NCI-H69 (cell line): ENCODE measurements around the gene GYG1.
"Not testable (repeated sequence)": the region's sequence is repeated elsewhere in the genome, so short reads cannot be mapped to it uniquely, and the experiment has no call there.

Experiments used
- DNase-seq: peaks from one replicate; lab custom pipeline; 2025; lab: John Stamatoyannopoulos, UW

GYG1 gene

GRCh38 chr3:148987551-148987950 lies 3.8 kb upstream of the GYG1 start:
- not testable (repeated sequence) for DNase-seq

DNA sequence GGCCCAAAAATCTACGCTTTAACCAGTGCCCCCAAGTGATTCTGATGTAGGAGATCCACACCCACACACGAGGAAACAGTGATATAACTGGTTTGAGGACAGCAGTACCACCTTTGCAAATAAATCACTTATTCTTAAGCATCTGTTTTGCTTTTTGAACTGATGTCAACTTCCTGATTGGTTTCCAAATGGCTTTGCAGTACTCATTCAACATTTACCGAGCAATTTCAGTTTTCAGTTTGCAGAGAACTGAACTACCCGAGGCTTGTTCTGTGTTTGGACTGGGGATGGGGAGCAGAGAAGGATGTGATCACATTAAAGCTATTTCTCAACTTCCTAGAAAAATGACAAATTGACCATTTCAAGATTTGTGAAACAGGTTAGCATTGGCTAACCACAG lies 1.1 kb upstream of the GYG1 start:
- DNase-seq: no peak

DNA sequence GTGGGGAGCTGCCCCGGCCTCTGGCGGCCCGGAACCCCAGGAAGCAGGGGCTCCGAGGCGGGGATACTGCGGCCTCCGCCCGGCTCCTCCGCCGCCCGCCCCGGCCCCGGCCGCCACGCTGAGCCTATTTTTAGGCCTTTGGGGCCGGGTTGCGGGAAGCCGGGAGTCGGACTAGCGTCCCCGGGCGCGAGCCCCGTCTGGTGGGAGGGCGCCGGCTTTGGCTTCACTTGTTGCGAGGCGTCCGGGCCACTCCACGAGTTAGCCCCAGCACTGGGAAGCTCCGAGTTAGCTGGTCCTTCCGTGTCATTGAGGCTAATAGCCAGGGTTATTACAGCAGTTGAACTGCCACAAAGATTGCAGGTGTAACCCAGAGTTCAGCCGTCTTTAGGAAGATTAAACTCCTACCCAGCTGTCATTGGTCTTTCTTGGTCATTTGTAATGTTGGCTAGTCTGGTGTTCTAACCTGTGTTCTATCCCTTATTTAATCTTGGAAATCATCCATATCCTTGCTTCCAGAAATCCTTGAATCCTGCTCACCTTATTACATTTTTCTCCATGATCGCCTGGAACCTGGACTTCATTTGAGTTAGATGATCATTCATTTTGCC lies 791 bp downstream of the GYG1 start:
- peak; percentile 28 for DNase-seq

DNA sequence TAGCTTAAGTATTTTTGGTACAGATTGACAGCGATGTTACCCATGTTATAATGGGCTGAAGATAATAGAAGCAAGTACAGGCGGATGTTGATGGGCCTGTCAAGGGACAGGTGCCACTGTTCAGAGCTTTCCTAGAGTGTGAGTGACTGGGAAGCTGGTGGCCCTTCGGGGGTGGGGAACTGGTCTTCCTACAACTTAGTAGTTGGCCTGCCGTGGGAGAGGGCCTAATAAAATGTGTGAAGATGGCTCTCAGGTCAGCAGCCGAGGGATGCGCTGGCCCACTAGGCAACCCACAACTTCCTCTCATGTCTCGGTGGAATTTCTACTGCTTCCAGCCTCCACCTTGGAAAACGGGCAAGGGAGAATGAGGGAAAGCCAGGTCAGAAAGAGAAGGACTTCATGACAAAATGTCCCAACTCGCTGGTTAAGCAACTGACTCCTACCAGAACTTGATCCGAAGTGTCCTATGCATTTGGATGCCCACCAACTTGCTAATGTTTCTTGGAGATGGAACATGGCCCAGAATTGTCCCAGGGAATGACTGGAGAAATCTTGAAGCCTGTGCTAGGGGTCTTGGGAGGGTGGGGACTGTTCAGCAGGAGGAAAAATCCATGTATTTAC lies 1.4 kb downstream of the GYG1 start:
- no peak for DNase-seq

DNA sequence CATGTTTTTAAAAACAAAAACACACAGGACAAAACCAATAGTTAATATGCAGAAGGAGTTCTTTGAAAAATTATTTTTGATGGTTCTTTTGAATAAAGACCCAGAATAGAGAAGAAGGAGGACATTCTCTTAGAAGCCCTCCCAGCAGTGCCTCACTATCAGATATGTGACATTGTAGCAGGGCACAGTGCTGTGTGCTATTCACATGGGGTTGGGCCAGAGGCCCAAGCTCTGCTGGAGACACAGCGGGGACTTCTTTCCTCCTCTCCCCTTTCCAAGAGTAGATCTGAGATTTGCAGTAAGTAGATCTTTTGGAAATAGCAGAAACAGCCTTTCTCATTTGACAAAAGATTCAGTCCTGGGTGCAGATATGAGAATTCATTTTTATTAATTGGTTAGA lies 6.3 kb downstream of the GYG1 start:
- DNase-seq: no peak

GRCh38 chr3:148998297-148998696 lies 7.0 kb downstream of the GYG1 start:
- no peak for DNase-seq

DNA sequence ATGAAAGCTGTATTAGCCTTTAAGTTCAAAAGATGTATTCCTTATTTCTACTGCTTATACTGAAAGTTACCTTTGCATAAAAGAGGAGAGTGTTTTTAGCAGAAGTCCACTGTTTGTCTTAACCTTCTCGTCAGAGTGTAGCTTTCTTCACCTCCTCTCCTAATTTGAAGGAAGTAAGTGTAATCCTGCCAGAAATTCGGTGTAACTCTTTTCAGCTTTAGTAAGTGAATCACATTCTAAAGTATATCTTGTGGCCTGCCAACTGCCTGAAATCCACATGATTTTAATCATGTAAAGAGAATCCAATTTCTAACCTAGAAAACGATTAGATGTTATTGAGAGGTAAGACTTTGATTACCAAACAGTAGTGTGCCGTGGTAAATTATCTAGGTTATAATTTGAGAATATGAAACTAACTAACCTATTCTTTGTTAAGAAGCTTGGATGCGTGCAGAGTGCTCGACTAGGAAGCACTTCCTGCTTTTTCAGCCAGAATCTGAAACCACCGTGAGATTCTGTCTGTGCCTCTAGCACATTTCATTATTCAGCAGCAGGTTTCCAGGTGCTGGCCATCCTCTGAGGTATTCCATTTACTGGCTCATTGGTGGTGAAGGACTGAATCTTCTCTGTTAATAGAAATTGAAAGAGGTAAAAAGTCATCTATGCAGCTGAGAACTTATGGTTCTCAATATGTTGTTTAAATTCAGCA lies 7.5 kb downstream of the GYG1 start:
- peak; percentile 14 for DNase-seq

DNA sequence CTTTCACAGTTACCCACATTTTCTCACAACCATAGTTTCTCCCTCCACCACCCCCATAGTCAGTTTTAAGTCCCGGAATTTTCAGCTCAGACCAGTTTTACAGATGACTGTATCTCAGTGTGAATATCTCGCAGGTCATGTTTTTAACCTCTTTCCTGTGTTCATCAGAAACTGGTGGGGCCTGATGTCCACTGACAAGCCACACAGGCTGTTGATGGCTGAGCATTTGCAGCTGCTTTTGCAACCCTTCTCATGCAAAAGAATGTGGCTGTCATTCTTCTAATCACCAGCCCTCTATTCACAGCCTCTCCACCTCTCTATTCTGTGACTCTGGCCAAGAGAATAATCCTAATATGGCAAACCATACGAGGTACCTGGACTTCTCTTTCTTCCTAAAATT lies 8.5 kb downstream of the GYG1 start:
- DNase-seq: no peak

DNA sequence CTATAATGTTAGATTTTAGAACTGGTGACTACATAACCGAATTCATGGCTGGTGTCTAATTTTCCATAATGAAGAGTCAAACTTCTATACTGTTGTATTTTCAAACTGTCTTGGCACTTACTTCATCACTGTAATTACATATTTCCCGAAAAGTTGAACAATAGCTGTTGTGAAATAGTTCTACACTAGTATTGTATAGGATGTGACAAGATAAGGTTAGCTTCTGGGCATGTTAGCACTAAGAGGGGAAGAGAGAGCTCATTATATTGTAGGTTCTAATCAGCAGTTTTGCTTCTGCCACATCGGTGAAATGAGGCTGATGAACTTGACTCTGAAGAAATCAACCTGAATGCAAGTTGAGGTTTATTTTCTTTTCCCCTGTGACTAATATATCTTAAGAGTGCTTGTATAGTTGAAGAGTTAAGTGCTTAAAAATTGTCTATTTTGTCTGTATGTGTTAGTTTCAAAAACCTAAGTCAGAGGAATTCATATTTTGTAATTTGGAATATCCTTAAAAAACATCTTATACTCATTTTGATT lies 8.9 kb downstream of the GYG1 start:
- DNase-seq: no peak

DNA sequence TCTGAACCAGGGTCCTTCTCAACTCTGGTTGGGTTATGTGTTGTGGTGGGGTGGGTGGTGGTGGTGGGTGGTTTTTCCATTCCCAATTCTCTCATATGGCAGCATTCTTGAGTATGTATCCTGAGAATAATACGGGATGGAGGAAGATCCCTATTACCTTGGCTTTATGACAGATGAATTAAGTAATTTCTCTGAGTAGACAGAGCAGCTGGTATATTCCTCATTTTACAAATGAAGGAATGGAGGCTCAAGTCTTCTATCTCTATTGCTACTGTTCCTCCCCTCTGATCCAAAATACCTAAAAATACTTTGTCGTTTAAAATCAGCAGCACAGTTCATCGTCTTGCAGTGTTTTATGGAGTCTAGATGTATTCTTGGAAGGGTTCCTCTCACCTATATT lies 10.4 kb downstream of the GYG1 start:
- no peak for DNase-seq

- DNase-seq: peak; percentile 18
Observed at GRCh38 chr3:149003653-149004305, 12.4 kb downstream of the GYG1 start.

DNA sequence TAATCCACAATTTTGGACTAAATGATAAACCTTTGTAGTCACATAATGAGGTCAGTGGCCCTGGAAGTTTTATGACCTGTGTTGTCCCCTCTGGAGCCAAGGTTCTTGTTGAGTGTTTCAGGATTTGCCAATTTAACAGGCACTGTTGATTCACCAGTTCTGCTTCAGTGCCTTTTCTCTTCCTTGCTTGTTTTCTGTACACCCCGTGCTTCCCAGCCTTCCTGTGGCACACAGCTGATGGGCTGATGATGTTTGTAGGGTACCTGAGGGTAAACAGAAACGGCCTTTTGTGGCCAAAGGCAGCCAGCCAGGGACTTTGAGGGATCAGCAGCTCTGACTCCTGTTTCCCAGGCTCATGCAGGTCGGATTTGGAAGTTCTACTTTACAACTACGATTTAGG lies 13.3 kb downstream of the GYG1 start:
- peak; percentile 48 for DNase-seq

DNA sequence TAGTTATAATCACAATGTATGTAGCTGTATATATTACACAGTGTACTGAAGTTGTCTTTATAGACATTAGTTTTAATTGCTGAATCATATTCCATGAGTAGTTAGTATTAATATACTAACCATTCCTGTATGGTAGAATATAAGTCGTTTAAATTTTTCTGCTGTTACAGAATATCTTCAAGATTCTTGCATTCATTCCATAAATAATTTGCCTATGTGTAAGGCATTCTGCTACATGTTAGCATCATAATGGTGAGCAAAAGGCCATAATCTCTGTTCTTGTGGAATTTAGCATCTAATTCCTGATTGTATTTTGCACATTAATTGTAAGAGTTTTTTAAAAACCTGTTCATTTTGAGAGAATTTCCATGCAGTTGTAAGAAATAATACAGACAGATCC lies 14.1 kb downstream of the GYG1 start:
- DNase-seq: no peak

GRCh38 chr3:149007567-149008257 lies 16.4 kb downstream of the GYG1 start:
- DNase-seq: no peak

- no peak for DNase-seq
Observed at GRCh38 chr3:149009732-149010131, 18.4 kb downstream of the GYG1 start.

- DNase-seq: no peak
Observed at GRCh38 chr3:149010504-149010951, 19.2 kb downstream of the GYG1 start.

GRCh38 chr3:149010966-149011365 lies 19.6 kb downstream of the GYG1 start:
- no peak for DNase-seq

DNA sequence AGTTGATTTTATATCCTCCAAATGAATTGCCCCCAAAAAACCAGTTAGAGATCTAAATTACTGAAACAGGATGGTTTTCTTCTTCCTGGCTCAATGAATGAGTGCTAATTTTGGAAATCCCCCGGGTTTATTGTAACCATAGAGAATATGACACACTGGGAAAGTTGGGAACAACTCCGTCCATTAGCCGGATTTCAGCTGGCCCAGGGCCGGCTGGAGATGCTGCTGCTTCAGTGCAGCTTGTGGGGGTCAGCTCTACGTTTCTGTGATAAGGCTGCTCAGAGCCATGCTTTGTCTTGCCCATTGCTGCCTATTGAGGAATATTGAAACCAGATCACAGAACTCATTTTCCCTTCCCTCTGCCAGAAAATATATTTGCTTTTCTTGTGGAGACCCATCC lies 20.3 kb downstream of the GYG1 start:
- DNase-seq: no peak

GRCh38 chr3:149013726-149014125 lies 22.4 kb downstream of the GYG1 start:
- no peak for DNase-seq

DNA sequence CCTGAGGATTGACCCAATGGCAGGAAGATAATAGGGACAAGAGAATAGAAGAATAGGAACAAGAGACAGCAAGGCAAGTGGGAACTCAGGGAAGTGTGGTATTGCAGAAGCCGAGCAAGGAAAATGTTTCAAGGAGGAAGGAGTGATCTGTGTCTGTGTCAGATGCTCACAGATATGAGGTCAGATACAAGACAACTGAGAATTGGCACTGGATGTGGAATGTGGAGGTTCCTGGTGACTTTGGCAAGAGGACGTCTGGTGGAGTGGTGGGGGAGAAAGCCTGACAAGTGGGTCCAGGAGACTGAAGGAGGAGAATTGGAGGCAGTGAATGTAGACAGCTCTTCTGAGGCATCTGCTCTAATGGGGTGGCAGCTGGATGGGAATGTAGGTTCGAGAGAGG lies 24.1 kb downstream of the GYG1 start:
- DNase-seq: no peak

- no peak for DNase-seq
Observed at GRCh38 chr3:149016242-149016641, 24.9 kb downstream of the GYG1 start.
